Hepatocyte (in vitro differentiated cells): ENCODE measurements around the gene AQP1. TPM values are rescaled to one million over a fixed set of nuclear protein-coding genes. Genes with fewer than 3 reads are reported as not detected.

Experiments
- DNase-seq: peaks from one replicate; pipeline ENCODE4 v3.0.0-alpha.2; 2016; ENCODE audit warnings: low spot score
- H2AFZ ChIP-seq: fragments of 200-600 bp; sonication (generic); 2 replicates; pipeline ENCODE4 v1.6.0; 2016; ENCODE audit warnings: antibody characterized with exemption, mild to moderate bottlenecking
- H3K27ac ChIP-seq: fragments of 200-600 bp; sonication (generic); 2 replicates; pipeline ENCODE4 v1.5.1; 2016; ENCODE audit warnings: mild to moderate bottlenecking
- H3K27me3 ChIP-seq: fragments of 200-600 bp; sonication (generic); 2 replicates; pipeline ENCODE4 v1.6.1; 2016
- H3K36me3 ChIP-seq: fragments of 200-600 bp; sonication (generic); replicated peaks from 2 replicates; pipeline ENCODE4 v1.5.1; 2016; ENCODE audit warnings: low read depth; ENCODE audit not compliant: insufficient read depth
- H3K4me1 ChIP-seq: fragments of 200-600 bp; sonication (generic); 2 replicates; pipeline ENCODE4 v1.5.1; 2016; ENCODE audit warnings: mild to moderate bottlenecking, moderate library complexity; ENCODE audit not compliant: insufficient read depth
- H3K4me2 ChIP-seq: fragments of 200-600 bp; sonication (generic); 2 replicates; pipeline ENCODE4 v1.6.0; 2016
- H3K4me3 ChIP-seq: fragments of 200-600 bp; sonication (generic); 2 replicates; pipeline ENCODE4 v1.5.1; 2016; ENCODE audit warnings: mild to moderate bottlenecking
- H3K79me2 ChIP-seq: fragments of 200-600 bp; sonication (generic); 2 replicates; pipeline ENCODE4 v1.6.0; 2017; ENCODE audit warnings: mild to moderate bottlenecking
- H3K9me2 ChIP-seq: fragments of 200-600 bp; sonication (generic); replicated peaks from 2 replicates; pipeline ENCODE4 v1.6.0; 2017; ENCODE audit warnings: mild to moderate bottlenecking; ENCODE audit not compliant: insufficient read depth
- H3K9me3 ChIP-seq: fragments of 200-600 bp; sonication (generic); 2 replicates; pipeline ENCODE4 v1.5.1; 2016; ENCODE audit warnings: low read depth, mild to moderate bottlenecking
- H4K20me1 ChIP-seq: fragments of 200-600 bp; sonication (generic); 2 replicates; pipeline ENCODE4 v1.6.0; 2016; ENCODE audit warnings: mild to moderate bottlenecking; ENCODE audit not compliant: insufficient read depth, poor library complexity, severe bottlenecking
- CTCF ChIP-seq: fragments of 200-600 bp; sonication (generic); IDR thresholded peaks from 2 replicates; pipeline ENCODE4 v1.5.1; 2016; ENCODE audit warnings: antibody characterized with exemption, mild to moderate bottlenecking; ENCODE audit not compliant: poor library complexity
- EZH2 ChIP-seq: fragments of 200-600 bp; sonication (generic); IDR thresholded peaks from 2 replicates; pipeline ENCODE4 v1.6.1; 2016; ENCODE audit warnings: antibody characterized with exemption, mild to moderate bottlenecking, borderline replicate concordance
- EZH2phosphoT487 ChIP-seq: fragments of 200-600 bp; sonication (generic); IDR thresholded peaks from one replicate; pipeline ENCODE4 v1.6.1; 2018; ENCODE audit warnings: antibody characterized with exemption, mild to moderate bottlenecking, low read depth, moderate library complexity; ENCODE audit not compliant: unreplicated experiment, severe bottlenecking
- WGBS: methylation state at CpG from one replicate; pipeline ENCODE4 v1.1.6; 2016; ENCODE audit warnings: low lambda C conversion rate; ENCODE audit errors: missing lambda C conversion rate; 5-methylcytosine and 5-hydroxymethylcytosine counted together
- polyA plus RNA-seq: library from polyadenylated mRNA; unstranded; fragments of >200 nt; fragmentation: Nextera tagmentation; extraction: Ambion mirVana; gene quantifications from 2 replicates; pipeline ENCODE4 v1.2.1, GENCODE V29; 2016
- total RNA-seq: library from RNA; depleted of rRNA; stranded (reverse); fragments of >200 nt; gene quantifications from 2 replicates; pipeline ENCODE4 v1.2.3, GENCODE V29; 2014

Gene AQP1
- total and polyA plus RNA-seq, 2 experiments from 2014 or later = 124 to 183 TPM

DNA sequence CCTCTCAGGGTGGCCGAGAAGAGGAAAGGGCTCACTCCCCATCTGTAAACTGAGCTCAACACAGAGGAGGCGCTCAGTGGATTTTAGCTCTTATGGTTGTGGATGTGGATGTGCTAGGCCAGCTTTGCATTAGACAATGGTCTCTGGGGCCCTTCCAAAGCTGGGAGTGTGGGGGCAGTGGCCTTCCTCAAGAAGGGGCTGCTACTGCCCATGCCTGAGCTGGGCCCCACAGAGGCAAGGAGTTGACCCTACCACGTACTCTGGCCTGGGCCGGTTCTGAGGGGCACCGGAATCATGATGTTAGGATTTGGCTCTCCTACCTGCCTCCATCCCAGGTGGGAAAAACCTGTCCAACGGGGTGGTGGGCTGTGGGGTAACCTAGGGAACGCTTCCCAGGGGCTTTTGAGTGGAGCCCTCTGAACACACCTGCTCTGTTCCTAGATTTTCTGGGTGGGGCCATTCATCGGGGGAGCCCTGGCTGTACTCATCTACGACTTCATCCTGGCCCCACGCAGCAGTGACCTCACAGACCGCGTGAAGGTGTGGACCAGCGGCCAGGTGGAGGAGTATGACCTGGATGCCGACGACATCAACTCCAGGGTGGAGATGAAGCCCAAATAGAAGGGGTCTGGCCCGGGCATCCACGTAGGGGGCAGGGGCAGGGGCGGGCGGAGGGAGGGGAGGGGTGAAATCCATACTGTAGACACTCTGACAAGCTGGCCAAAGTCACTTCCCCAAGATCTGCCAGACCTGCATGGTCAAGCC is 11.5 kb downstream of the AQP1 start:
- Histone ChIP-seq H3K4me3 (no peak overlapping the region), H3K27ac (no peak overlapping the region), H3K4me1 (peaks cover 3% of the 10 kb centered on the region), H2AFZ (no peak overlapping the region), H4K20me1 (no peaks in the 10 kb centered on the region), H3K36me3 (no peaks in the 10 kb centered on the region), H3K9me3 (no peaks in the 10 kb centered on the region), H3K9me2 (no peaks in the 10 kb centered on the region), H3K27me3 (no peaks in the 10 kb centered on the region), H3K79me2 (no peaks in the 10 kb centered on the region), H3K4me2 (no peak overlapping the region)
- TF ChIP-seq EZH2 (no peak), CTCF (no peak), EZH2phosphoT487 (no peak)
- DNase-seq = no peak
- WGBS = 92% methylated on average over 16 of the region's 19 CpGs

- TF ChIP-seq EZH2phosphoT487 (no peak), EZH2 (no peak), CTCF (no peak)
- Histone ChIP-seq H2AFZ (no peak overlapping the region), H3K4me1 (peaks cover 3% of the 10 kb centered on the region), H3K9me3 (no peaks in the 10 kb centered on the region), H3K4me3 (no peak overlapping the region), H3K4me2 (no peak overlapping the region), H3K79me2 (no peaks in the 10 kb centered on the region), H3K27ac (no peak overlapping the region), H3K27me3 (no peaks in the 10 kb centered on the region), H3K36me3 (no peaks in the 10 kb centered on the region), H4K20me1 (no peaks in the 10 kb centered on the region), H3K9me2 (no peaks in the 10 kb centered on the region)
- no peak for DNase-seq
- 90% methylated on average over 13 of the region's 13 CpGs for WGBS
These were observed 12.2 kb downstream of the AQP1 start for GRCh38 chr7:30923774-30924413.

DNA sequence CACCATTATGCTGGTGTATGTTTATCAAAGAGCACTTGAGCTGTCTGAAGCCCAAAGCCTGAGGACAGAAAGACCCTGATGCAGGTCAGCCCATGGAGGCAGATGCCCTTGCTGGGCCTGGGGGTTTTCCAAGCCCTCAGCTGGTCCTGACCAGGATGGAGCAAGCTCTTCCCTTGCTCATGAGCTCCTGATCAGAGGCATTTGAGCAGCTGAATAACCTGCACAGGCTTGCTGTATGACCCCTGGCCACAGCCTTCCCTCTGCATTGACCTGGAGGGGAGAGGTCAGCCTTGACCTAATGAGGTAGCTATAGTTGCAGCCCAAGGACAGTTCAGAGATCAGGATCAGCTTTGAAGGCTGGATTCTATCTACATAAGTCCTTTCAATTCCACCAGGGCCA is 13.0 kb downstream of the AQP1 start:
- no peak overlapping the region for H2AFZ ChIP-seq
- H3K4me2 ChIP-seq = no peak overlapping the region
- no peak overlapping the region for H3K4me3 ChIP-seq
- no peak for TF ChIP-seq EZH2phosphoT487
- no peak for TF ChIP-seq EZH2
- no peak for TF ChIP-seq CTCF
- H3K27ac ChIP-seq = no peak overlapping the region
- no peaks in the 10 kb centered on the region for H3K9me3 ChIP-seq
- no peaks in the 10 kb centered on the region for H3K27me3 ChIP-seq
- H4K20me1 ChIP-seq = no peaks in the 10 kb centered on the region
- no peaks in the 10 kb centered on the region for H3K36me3 ChIP-seq
- no peak for DNase-seq
- H3K4me1 ChIP-seq = peaks cover 3% of the 10 kb centered on the region
- no peaks in the 10 kb centered on the region for H3K79me2 ChIP-seq
- no peaks in the 10 kb centered on the region for H3K9me2 ChIP-seq
